GM21447 (cell line): Measurements from ENCODE around the gene DLG5.

Source experiments
- ATAC-seq: cut with Tn5 transposase; IDR thresholded peaks from one replicate; pipeline ENCODE4 v1.9.1; 2021; ENCODE audit not compliant: unreplicated experiment

Gene DLG5

GRCh38 chr10:77896058-77896457, 30.5 kb downstream of the DLG5 start:
- ATAC-seq: no peak

DNA sequence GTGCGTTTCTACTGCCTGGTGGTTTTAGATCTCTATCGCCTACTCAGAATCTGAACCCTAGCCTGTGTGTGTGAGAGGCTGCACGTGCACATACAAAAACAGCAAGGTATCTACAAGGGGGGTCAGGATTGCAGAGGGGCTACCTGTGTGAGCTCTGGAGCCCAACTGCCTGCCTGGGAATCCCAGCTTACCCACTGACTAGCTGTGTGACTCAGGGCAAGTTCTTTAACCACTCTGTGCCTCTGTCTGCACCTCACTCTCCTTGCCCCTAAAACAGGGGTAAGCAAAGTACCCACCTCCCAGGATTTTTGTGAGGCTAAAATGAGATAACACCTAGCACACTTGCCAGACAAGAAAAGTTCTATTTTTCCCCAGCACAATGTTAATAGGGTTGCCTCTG, 32.5 kb downstream of the DLG5 start:
- no peak for ATAC-seq

DNA sequence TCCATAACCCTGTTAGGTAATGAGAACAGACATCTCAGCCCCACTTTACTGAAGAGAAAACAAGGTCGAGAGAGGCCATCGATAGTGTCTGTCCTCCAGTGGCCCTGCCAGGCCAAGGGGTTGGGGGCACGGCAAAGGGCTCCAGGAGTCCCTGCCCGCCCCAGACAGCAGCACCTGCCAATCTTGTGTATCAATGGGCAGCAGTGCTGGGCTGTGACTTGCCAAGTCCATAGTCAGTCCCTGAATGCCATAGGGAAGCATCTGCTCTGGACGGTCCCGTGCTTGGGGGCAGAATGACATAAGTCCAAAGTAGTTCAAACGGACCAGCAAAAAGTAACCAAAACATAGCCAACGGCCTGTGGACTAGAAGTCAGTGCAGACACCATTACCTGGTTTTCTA, 33.2 kb downstream of the DLG5 start:
- no peak for ATAC-seq

GRCh38 chr10:77892761-77893160, 33.8 kb downstream of the DLG5 start:
- no peak for ATAC-seq

DNA sequence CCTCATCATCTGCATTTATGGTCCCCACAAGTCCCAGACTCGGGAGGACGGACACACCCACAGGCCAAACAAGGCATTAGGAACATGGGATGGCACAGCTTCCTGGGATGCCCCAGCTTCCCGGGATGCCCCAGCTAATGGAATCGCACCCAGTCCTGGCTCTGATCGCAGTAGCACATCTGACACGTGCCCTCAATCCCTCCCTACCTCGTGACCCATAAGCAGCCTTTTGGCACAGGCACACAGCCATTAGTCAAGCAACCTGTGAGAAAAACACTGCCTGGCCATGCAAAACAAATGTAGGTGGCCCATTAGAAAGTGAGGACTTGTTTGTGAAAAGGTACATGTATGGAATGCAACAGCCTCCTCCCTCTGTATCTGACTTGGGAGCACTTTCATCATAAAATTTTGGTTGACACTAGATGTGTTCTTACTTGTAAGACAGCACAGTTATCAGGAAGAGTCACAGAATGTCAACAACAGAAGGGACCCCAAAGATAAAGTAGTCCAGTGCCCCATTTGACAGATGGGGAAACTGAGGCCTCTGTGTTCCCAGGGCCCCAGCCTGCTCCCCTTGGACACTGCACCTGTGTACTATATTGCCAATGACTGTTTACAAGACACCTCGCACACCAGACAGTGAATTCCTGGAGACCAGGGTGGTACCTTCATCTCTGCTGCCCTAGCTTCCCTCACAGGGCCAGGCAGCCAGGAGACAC, 34.4 kb downstream of the DLG5 start:
- no peak for ATAC-seq

DNA sequence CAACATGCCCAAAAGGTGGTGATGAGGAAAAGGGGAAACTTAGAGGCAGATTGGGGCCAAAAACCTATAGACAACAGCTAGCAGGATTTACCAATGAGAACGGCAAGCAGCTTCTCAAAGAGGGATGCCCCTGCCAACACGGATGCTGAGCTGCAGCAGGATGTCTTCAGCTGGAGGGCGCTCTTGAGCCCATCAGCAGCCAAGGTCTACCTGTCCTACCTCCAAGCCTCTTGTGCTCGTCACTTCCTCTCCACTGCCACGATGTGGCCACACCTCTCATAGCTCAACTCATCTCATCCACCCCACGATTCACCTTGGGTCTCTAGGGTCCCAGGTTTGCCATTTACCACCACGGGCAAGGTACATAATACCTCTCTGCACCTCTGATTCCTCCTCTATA, 36.5 kb downstream of the DLG5 start:
- ATAC-seq: no peak

GRCh38 chr10:77889277-77889903, 37.2 kb downstream of the DLG5 start:
- ATAC-seq: no peak

- no peak for ATAC-seq
Measured at GRCh38 chr10:77888356-77888703, 38.2 kb downstream of the DLG5 start.

GRCh38 chr10:77887631-77888355, 38.8 kb downstream of the DLG5 start:
- no peak for ATAC-seq

DNA sequence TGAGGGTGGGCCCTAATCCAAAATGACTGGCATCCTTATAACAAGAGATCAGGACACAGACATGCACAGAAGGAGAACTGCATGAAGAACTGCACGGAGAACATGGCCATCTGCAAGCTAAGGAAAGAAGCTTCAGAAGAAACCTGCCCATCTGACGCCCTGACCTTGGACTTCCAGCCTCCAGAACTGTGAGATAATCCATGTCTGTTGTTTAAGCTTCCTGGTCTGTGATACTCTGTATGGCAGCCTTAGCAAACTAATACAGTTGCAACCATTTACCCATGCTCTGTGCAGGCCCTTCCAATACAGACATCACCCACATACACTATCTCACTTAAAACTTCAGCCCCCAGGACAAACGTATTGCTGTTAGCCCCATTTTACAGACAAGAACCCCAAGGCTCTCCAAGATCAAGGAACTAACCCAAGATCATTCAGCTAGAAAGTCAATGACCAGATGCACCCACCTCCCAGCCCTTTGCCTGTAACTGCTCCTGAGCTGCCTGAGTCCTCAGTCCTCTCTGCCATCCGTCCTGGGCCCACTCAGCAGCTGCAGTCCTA, 39.7 kb downstream of the DLG5 start:
- no peak for ATAC-seq

DNA sequence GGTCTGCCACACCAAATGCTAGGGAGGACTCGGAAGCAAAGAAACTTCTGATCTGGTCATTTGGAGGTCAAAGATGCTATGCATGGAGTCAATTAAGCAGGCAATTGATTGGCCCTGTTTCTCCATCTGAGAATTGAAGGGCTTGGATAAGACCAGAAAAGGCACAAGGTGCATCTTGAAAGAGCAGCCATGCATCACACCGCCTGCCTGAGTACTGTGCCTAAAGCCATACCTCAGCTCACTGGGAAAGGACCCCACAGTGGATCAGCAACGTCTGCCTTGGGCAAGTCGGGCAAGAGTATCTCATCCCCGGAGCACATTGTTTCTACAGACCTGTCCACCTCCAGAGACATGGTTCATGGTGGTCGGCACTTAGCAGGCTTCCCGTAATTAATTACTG, 42.4 kb downstream of the DLG5 start:
- ATAC-seq: no peak

DNA sequence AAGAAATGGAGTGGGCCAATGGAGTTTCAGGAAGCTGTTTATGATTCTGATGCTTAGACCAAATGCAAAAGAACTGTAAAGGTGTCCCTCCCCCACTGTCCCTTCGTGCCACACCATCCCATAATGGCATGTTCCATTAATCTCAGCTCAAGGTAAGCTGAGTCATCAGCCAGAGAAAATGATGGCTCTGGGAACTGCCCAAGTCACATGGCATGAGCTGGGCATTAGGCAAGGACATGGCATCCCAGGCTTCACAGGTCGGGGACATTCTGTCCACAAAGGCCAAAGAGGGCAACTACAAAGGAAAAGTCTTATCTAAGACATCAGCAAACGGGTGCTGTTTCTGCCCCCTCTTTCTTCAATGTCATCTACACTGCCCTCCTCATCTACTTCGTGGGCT, 44.9 kb downstream of the DLG5 start:
- no peak for ATAC-seq

DNA sequence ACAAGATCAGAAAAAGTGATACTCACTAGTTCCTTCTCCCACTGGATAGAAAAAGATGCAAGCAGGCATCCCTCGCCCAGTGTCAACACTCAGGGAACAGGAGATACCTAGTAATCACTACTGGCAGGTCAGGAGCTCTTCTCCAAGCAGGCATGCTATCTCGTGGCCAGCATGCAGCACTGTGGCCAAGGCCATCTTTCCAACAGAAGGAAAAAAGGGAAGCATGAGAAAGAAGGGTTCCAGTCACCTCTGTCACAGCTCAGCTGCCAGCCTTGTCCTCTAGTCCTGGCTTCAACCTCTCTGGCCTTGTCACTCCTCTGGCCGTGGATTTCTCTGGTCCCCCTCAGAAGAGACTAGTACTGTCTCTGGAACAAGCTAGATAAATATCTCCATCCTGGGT, 45.3 kb downstream of the DLG5 start:
- no peak for ATAC-seq

DNA sequence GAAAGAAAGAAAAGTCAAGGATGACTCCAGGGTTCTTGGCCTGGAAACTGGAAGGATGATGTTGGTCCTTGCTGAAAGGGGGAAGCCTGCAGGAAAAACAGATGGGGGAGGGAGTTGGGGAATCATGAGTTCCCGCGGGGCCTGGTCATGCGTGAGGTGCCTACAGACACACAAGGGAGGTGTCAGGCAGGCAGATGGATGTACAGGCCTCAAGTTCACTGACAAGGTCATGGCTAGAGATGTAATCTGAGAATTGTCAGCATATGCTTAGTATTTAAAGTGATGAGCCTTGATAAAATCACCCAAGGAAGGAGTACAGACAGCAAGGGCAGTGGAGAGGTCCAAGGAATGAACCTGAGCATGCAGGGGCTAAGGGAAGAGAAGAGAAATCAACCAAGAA, 46.8 kb downstream of the DLG5 start:
- ATAC-seq: no peak

DNA sequence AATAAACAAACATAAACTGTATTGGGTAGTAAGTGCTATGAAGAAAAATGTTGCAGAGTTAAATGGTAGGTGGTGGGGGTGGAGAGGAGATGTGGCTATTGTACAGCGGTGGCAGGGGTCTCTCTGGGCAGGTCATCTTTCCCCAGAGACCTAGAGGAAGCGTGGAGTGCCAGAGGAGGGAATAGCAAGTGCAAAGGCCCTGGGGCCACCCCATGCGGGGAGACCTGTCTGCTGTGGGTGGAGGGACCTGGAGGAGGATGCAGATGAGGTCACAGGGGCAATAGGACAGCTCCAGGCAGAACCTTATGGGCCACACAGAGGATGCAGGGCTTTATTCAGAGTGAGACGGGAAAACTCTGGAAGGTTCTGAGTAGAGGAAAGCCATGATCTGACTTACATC, 47.5 kb downstream of the DLG5 start:
- no peak for ATAC-seq

DNA sequence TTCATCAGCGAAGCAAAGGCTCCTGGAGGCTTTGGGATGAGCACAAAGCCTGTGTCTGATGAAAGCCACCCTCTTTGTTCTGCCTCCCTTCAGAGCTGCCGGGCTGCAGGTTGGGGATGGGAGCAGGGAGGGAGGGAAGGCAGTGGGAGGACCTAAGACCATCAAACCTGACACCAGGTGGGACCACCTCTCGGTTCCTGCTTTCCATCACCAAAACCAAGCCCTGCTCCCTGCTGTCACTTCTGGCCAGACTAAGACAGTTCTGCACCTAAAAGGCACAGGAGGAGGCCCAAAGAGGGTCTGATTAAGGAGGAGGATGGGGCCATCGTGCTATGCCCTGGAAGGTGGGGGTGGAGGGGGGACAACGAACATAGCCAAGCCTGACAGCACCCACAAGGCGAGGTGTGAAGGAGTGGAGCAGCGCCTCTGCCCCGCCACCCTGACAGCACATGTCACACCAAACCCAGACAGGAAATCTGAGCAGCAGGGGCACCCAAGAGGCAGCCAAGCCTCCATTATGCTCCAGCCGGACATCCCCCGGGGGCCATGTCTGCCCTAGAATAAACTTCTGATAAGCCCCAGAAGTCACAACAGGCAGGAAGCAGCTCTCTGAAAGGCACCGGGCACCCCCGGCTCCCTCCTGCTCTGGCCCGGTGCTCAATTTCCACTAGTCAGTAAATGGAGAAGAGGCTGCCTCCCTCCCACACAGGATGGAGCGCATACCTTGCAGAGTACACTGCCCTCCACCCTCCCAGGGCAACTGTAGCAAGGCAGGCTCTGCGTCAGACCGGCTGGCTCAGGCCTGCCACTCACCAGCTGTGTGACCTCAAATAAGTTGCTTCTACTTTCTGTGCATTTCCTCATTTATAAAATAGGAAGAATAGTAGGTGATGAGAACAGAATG, 48.9 kb downstream of the DLG5 start:
- ATAC-seq: no peak

GRCh38 chr10:77875730-77876129, 50.8 kb downstream of the DLG5 start:
- no peak for ATAC-seq

GRCh38 chr10:77874872-77875271, 51.7 kb downstream of the DLG5 start:
- ATAC-seq: no peak

- ATAC-seq: peak; percentile 88
Measured at GRCh38 chr10:77873536-77874380, 52.8 kb downstream of the DLG5 start.

- no peak for ATAC-seq
Measured at GRCh38 chr10:77872947-77873535, 53.5 kb downstream of the DLG5 start.
